ENCODE results near the gene PRPF31. TPM values are rescaled to one million over a fixed set of nuclear protein-coding genes. Genes with fewer than 3 reads are reported as not detected.
A peak's percentile ranks its signal among the peaks of the same experiment; 100 is the strongest.

The PRPF31 gene
- total RNA-seq, 1 donor, result 32.6 TPM

DNA sequence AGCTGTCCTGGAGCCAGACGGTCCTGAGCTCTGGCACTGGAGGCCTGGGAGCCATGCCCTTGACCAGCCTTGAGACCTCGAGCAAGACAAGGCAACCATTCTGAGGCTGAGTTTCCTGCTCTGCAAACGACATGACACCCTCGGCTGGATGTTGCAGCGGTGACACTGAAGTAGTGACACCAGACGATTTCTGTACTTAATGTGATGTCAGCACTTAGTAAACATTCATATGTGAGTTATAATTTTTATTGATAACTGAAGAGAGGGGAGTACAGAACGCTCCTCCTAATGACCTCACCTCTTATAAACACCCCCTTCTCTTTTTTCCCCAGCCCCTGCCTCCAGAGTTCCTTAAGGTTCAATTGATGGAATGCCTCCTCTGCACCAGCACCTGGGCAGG lies 7.1 kb upstream of the PRPF31 start:
- DNase-seq (ENCODE audit: low read depth), result no peak
- TF ChIP-seq, protein P1, sequence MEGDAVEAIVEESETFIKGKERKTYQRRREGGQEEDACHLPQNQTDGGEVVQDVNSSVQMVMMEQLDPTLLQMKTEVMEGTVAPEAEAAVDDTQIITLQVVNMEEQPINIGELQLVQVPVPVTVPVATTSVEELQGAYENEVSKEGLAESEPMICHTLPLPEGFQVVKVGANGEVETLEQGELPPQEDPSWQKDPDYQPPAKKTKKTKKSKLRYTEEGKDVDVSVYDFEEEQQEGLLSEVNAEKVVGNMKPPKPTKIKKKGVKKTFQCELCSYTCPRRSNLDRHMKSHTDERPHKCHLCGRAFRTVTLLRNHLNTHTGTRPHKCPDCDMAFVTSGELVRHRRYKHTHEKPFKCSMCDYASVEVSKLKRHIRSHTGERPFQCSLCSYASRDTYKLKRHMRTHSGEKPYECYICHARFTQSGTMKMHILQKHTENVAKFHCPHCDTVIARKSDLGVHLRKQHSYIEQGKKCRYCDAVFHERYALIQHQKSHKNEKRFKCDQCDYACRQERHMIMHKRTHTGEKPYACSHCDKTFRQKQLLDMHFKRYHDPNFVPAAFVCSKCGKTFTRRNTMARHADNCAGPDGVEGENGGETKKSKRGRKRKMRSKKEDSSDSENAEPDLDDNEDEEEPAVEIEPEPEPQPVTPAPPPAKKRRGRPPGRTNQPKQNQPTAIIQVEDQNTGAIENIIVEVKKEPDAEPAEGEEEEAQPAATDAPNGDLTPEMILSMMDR (IDR thresholded peaks at IDR 0.05; ENCODE audit: insufficient read depth, low read length), result no peak
- H3K4me3 ChIP-seq (ENCODE audit: low read depth, low read length), result no peak overlapping the region

DNA sequence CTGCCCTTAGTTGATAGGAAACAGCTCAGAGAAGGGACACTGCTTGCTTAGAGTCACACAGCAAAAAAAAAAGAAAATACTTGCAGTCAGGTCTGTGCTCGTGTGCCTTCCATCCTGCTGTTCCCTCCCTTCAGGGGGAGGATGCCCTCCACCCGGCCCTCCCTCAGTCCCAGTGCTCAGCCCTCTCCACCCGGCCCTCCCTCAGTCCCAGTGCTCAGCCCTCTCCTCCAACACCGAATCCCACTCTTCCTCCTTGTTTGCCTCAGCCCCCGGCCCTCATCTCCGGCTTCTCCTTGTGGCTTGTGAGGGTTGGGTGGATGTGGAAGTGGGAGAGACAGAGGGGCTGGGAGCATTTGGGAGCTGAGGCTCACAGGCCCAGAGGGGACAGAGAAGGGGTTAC lies 5.9 kb upstream of the PRPF31 start:
- TF ChIP-seq, protein P1 (IDR thresholded peaks at IDR 0.05; ENCODE audit: insufficient read depth, low read length), result no peak
- no peak overlapping the region for H3K4me3 ChIP-seq (ENCODE audit: low read depth, low read length)
- no peak for DNase-seq (ENCODE audit: low read depth)

DNA sequence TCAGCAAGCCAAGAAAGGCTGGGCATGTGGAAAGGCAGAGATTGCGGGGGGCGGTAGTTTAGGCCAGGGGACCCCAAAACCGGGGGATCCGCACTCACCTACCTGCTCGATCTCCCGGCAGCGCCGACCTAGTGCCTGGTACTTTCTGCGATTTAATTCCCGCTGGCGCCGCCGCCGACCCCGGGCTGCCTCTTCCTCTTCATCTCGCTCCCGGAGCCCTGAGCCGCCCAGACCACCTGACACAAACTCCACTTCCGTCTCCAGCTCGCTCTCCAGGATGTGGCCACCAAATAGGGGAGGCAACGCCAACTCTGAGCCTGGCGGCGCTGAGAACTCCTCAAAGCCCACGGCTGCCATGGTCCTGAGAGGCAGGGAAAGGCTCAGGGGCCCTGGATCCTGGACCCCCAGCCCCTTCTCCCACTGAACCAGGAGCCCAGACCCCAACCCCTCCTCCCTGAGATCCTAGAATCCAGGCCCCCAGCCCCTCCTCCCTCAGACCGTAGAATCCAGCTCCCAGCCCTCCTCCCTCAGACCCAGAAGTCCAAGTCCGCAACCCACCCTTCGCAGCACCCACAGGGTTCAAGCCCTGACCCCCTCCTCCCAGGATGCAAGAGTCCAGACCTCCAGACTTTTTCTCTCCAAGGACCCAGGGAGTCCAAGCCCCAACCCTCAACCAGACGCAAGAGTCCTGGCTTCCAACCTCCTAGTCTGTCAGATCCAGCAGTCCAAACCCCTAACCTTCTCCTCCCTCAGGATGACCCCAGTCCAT lies 1.0 kb upstream of the PRPF31 start:
- H3K4me3 ChIP-seq (ENCODE audit: low read depth, low read length), result peak overlapping the region; percentile 95
- DNase-seq (ENCODE audit: low read depth), result peak; percentile 25
- TF ChIP-seq, protein P1 (IDR thresholded peaks at IDR 0.05; ENCODE audit: insufficient read depth, low read length), result no peak

DNA sequence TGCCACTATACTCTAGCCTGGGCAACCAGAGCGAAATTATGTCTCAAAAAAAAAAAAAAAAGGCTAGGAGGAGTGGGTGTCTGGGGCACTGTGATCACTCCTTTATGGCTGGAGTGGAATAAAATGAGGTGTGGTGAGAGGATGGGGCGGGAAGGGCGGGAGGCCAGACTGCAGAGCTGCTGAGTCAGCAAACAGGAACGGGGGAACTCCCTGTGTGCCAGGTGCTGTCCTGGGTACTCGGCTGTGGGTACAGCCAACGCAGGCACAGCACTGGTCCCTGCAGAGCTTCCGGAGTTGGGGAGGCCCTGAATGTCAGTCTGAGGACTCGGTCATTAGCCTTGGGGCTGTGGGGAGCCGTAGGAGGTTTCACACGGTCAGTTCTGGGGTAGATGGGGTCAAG lies 5.7 kb downstream of the PRPF31 start:
- no peak for DNase-seq (ENCODE audit: low read depth)

DNA sequence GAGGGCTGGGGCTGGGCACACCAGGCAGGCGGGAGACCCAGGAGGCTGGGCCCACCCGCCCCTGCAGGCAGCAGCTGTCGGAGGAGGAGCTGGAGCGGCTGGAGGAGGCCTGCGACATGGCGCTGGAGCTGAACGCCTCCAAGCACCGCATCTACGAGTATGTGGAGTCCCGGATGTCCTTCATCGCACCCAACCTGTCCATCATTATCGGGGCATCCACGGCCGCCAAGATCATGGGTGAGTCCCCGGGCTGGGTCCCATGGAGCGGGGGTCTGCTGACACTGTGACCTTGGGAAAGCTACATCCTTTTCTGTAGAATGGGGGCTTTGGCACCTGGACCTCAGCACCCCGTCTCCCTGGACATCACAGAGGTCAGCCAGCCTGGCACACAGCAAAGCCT lies 8.1 kb downstream of the PRPF31 start:
- no peak overlapping the region for H3K4me3 ChIP-seq (ENCODE audit: low read depth, low read length)
- DNase-seq (ENCODE audit: low read depth), result no peak
- TF ChIP-seq, protein P1 (IDR thresholded peaks at IDR 0.05; ENCODE audit: insufficient read depth, low read length), result no peak

More for the DNA sequence above, 5.7 kb downstream of the PRPF31 start:
- TF ChIP-seq, protein P1 (IDR thresholded peaks at IDR 0.05; ENCODE audit: insufficient read depth, low read length), result no peak
- no peak overlapping the region for H3K4me3 ChIP-seq (ENCODE audit: low read depth, low read length)

DNA sequence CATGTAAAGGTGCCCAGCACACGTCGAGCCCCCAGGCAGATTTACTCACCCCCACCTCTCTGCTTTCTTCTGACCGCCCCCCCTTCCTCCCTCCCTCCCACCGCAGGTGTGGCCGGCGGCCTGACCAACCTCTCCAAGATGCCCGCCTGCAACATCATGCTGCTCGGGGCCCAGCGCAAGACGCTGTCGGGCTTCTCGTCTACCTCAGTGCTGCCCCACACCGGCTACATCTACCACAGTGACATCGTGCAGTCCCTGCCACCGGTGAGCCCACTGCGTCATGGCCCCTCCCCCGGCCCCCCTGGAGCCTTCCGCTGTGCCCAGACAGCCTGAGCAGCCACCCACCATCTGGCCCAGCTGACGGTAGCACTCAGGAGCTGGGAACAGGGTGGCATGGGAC lies 8.8 kb downstream of the PRPF31 start:
- TF ChIP-seq, protein P1 (IDR thresholded peaks at IDR 0.05; ENCODE audit: insufficient read depth, low read length), result no peak
- H3K4me3 ChIP-seq (ENCODE audit: low read depth, low read length), result no peak overlapping the region
- no peak for DNase-seq (ENCODE audit: low read depth)

DNA sequence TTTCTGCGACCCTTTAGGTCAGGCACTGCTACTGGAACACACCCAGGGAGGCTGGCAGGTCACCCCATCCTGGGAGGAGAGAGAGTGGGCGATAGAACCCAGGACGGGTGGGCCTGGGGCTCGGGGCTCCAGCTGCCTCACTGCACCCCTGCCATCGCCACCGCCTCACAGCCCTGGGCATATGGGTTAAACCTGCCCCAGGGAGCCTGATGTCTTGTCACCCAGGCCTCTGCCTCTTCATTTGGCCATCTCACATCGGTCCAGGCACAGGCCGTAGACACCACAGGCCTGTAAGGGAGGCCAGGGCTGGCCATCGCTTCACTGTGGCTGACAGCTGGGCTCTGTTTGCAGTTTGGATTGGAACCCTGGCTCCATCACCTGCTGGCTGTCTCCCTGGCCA lies 10.2 kb downstream of the PRPF31 start:
- DNase-seq (ENCODE audit: low read depth), result no peak
- H3K4me3 ChIP-seq (ENCODE audit: low read depth, low read length), result no peak overlapping the region
- TF ChIP-seq, protein P1 (IDR thresholded peaks at IDR 0.05; ENCODE audit: insufficient read depth, low read length), result no peak

Data from fibroblast of the aortic adventitia (primary cell).